Measurements from ENCODE around the gene ATG2A. TPM values are rescaled to one million over a fixed set of nuclear protein-coding genes. Genes with fewer than 3 reads are reported as not detected.

ATG2A gene
- total RNA-seq, 1 donor from 2014 or later, result 20.9 TPM

GRCh38 chr11:64874308-64875240 lies 42.4 kb downstream of the ATG2A start:
- intact Hi-C loops (cut with micrococcal nuclease), result loop anchor here (10.0 kb wide), 1 partner anchor 130 kb away; the partner anchor contains the start of gene RASGRP2

- intact Hi-C loops (cut with micrococcal nuclease), result loop anchor here (10.0 kb wide), 1 partner anchor 128 kb away; the partner anchor contains the start of gene RASGRP2
Observed at GRCh38 chr11:64872790-64873488, 44.1 kb downstream of the ATG2A start.

- intact Hi-C loops (cut with micrococcal nuclease), result loop anchor here (10.0 kb wide), 1 partner anchor 127 kb away; the partner anchor contains the start of gene RASGRP2
Observed at GRCh38 chr11:64871492-64871891, 45.5 kb downstream of the ATG2A start.

- intact Hi-C loops (cut with micrococcal nuclease), result loop anchor here (10.0 kb wide), 1 partner anchor 126 kb away; the partner anchor contains the start of gene RASGRP2
Observed at GRCh38 chr11:64870893-64871466, 46.0 kb downstream of the ATG2A start.

- intact Hi-C loops (cut with micrococcal nuclease), result loop anchor here (10.0 kb wide), 1 partner anchor 126 kb away; the partner anchor contains the start of gene RASGRP2
Observed at GRCh38 chr11:64870176-64870892, 46.7 kb downstream of the ATG2A start.

- intact Hi-C loops (cut with micrococcal nuclease), result loop anchor here (10.0 kb wide), 1 partner anchor 125 kb away; the partner anchor contains the start of gene RASGRP2
Observed at GRCh38 chr11:64869571-64870175, 47.3 kb downstream of the ATG2A start.

- intact Hi-C loops (cut with micrococcal nuclease), result no loop called here
Observed at GRCh38 chr11:64868904-64869570, 48.0 kb downstream of the ATG2A start.

- intact Hi-C loops (cut with micrococcal nuclease), result no loop called here
Observed at GRCh38 chr11:64867748-64868462, 49.1 kb downstream of the ATG2A start.

- intact Hi-C loops (cut with micrococcal nuclease), result no loop called here
Observed at GRCh38 chr11:64866173-64866491, 50.9 kb downstream of the ATG2A start.

- intact Hi-C loops (cut with micrococcal nuclease), result no loop called here
Observed at GRCh38 chr11:64865286-64866172, 51.5 kb downstream of the ATG2A start.

GRCh38 chr11:64864473-64865285 lies 52.3 kb downstream of the ATG2A start:
- intact Hi-C loops (cut with micrococcal nuclease), result no loop called here

GRCh38 chr11:64864135-64864472 lies 52.9 kb downstream of the ATG2A start:
- intact Hi-C loops (cut with micrococcal nuclease), result no loop called here

- intact Hi-C loops (cut with micrococcal nuclease), result no loop called here
Observed at GRCh38 chr11:64863391-64864060, 53.5 kb downstream of the ATG2A start.

- intact Hi-C loops (cut with micrococcal nuclease), result no loop called here
Observed at GRCh38 chr11:64862987-64863390, 54.0 kb downstream of the ATG2A start.

GRCh38 chr11:64861227-64861975 lies 55.6 kb downstream of the ATG2A start:
- intact Hi-C loops (cut with micrococcal nuclease), result no loop called here

Data from T-helper 2 cell treated with Interferon-gamma antibody and Interleukin-4, amounts not matched to agents 100 ng/mL and 5 ng/mL, for 36 hours (primary cell).